Suprapubic skin (tissue), 4 donors: ENCODE data around the gene MYO15B.

Source experiments
- EP300 ChIP-seq: sonication (generic); formaldehyde crosslinking; IDR thresholded peaks from one replicate; pipeline ENCODE4 v1.6.1; 2017; ENCODE audit warnings: antibody characterized with exemption
- POLR2A ChIP-seq, 2 donors: fragments of 450-650 bp; IDR thresholded peaks; one replicate each; pipeline ENCODE4 v1.6.1; 2017; ENCODE audit warnings: antibody characterized with exemption in 2 of 2, mild to moderate bottlenecking in 2 of 2, moderate library complexity in 2 of 2
- POLR2AphosphoS5 ChIP-seq, 3 donors: sonication (generic); formaldehyde crosslinking; IDR thresholded peaks; one replicate each; pipeline ENCODE4 v1.6.1; 2017; ENCODE audit warnings: antibody characterized with exemption in 3 of 3
- TF ChIP-seq, protein P1 (sequence below), 2 donors: fragments of 200-600 bp in 1 of 2; fragments of 450-650 bp in 1 of 2; sonication (generic) in 1 of 2; IDR thresholded peaks; one replicate each; pipeline ENCODE4 v1.5.1; 2016 to 2019; ENCODE audit warnings: antibody characterized with exemption in 2 of 2, mild to moderate bottlenecking in 1 of 2, moderate library complexity in 1 of 2

DNA sequence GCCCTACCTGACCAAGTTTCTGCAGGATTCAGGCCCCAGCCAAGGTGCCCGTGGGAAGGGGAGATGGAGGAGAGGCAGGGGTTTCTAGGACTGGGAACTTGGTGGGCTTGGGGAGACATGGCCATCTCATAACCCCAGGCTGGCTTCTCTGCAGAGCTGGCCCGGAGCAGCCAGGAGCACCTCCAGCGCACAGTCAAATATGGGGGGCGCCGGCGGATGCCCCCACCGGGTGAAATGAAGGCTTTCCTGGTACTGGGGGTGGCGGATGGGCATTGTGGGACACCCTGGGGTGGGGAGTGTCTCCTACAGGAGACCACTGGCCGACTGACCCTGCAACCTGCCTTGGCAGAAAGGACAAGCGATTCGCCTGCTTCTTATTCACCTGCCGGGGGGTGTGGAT, 36.4 kb downstream of the MYO15B start:
- TF ChIP-seq POLR2AphosphoS5 (IDR thresholded peaks at IDR 0.05), result no peak
- no peak for TF ChIP-seq EP300
- TF ChIP-seq, protein P1, sequence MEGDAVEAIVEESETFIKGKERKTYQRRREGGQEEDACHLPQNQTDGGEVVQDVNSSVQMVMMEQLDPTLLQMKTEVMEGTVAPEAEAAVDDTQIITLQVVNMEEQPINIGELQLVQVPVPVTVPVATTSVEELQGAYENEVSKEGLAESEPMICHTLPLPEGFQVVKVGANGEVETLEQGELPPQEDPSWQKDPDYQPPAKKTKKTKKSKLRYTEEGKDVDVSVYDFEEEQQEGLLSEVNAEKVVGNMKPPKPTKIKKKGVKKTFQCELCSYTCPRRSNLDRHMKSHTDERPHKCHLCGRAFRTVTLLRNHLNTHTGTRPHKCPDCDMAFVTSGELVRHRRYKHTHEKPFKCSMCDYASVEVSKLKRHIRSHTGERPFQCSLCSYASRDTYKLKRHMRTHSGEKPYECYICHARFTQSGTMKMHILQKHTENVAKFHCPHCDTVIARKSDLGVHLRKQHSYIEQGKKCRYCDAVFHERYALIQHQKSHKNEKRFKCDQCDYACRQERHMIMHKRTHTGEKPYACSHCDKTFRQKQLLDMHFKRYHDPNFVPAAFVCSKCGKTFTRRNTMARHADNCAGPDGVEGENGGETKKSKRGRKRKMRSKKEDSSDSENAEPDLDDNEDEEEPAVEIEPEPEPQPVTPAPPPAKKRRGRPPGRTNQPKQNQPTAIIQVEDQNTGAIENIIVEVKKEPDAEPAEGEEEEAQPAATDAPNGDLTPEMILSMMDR (IDR thresholded peaks at IDR 0.05), result no peak
- no peak for TF ChIP-seq POLR2A (IDR thresholded peaks at IDR 0.05)
